Stimulated activated CD4-positive, alpha-beta T cell treated with anti-CD3 and anti-CD28 coated beads, Interleukin-4, amount 100 ng/mL, for 1 hour (primary cell): ENCODE results near the gene TMEM120A.
"Not testable (repeated sequence)": the region's sequence is repeated elsewhere in the genome, so short reads cannot be mapped to it uniquely, and the experiment has no call there.

Source experiments
- DNase-seq: peaks from one replicate; pipeline ENCODE4 v3.0.0-alpha.2; 2020

The TMEM120A gene

DNA sequence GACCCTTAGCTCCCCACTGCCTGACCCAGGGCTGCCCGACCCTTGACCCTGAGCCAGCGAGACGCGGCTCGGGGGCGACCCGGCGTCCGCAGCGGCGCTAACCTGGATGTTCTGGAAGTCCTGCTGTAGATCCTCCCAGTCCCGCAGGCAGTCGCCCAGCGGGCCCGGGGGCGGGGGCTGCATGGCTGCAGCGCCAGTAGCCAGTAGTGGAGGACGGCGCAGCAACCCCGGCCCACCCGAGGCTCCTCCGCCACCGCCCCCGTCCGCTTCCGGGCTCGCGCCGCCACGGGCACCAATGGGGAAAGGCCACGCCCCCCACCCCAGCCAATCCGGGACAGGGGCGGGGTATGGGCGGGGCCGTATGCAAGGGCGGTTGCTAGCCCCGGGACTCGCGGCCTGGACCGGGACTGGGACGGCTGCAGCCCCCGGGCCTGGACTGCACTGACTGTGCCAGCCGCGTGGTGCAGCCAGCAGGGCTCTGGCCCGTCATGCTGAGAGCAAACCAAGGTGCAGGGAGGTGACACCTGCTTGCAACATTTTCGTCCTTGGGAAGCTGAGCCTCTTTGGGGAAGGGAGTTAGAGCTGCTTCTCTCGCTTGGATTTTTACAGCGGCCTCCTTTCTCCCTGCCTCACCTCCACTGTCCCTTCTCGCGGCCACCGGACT is at the start of gene TMEM120A:
TSS of gene TMEM120A (minus strand) at position 208 of the 664 bp plus-strand sequence. CDS start at position 183, 25 bp downstream.
- DNase-seq: peak; percentile 97

DNA sequence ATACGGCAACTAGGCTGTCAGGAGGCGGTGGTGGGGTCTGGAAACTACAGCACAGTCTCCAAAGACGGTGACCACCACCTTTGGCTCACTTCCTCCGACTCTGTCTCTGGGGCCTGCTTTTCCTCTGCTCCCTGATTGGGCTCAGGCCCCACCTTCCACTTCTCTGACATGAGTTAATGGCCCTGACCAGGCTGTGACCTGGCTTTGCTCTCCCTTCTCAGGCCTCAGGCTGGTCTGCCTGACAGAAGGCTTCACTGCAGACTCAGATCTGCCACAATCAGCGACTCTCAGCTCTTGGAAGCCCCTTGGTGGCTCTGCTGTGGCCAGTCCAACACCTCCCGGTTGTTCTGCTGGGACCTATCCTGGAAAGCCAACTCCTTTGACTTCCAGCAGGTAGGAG is 45.7 kb upstream of the TMEM120A start:
- no peak for DNase-seq

- DNase-seq: no peak
Observed at GRCh38 chr7:76037310-76037709, 42.9 kb upstream of the TMEM120A start.

GRCh38 chr7:76031964-76032363 is 37.6 kb upstream of the TMEM120A start:
- no peak for DNase-seq

DNA sequence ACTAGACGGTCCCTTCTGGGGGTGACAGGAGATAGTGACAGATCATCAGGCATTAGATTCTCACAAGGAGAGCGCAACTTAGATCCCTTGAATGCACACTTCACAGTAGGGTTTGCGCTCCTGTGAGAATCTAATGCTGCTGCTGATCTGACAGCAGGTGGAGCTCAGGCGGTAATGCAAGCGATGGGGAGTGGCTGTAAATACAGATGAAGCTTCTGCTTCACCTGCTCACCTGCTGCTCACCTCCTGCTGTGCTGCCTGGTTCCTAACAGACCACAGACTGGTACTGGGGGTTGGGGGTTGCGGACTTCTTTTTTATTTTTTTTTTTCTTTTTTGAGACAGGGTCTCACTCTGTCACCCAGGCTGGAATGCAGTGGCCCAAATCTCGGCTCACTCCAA is 35.3 kb upstream of the TMEM120A start:
- not testable (repeated sequence) for DNase-seq

- DNase-seq: no peak
Observed at GRCh38 chr7:76023002-76023401, 28.6 kb upstream of the TMEM120A start.

GRCh38 chr7:76022026-76022780 is 27.8 kb upstream of the TMEM120A start:
- no peak for DNase-seq

DNA sequence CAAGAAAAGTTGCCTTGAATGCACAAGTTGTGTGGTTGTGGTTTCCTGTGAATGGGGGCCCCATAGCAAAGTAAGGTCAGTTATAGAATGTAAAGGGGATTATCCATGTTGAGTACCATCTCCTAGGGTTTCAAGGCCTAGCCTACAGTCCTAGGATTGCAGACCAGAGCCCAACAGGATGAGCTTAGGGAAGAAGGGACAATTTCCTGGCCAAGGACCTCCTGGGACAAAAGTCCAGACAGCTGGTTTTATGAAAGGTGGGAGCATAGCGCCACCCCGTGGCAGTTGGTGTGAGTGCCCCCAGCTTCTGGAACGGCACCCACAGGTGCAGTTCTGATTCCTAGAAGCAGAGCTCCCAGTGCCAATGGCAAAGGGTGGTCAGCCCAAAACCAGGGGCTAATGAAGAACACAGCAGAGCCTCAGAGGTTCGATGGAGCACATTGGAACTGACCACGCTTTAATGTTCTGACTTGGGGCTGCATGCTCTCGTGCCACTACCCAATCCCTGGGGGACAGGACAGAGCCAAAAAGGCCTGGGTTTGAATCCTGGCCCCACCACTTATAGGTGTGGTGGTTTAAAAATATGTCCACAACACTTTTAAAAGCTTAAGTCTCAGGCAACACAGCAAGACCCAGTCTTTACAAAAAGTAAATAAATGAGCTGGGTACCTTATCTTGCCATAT is 25.8 kb upstream of the TMEM120A start:
- peak; percentile 74 for DNase-seq

DNA sequence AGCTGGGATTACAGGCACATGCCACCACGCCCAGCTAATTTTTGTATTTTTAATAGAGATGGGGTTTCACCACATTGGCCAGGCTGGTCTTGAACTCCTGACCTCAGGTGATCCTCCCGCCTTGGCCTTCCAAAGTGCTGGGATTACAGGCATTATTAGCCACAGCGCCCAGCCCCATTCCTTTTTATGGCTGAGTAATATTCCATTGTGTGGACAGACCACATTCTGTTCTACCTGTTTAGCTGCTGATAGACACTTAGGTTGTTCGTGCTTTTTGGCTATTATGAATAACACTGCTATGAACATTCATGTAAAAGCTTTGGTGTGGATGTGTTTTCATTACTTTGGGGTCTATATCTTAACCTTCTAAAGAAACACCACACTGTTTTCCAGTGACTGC is 24.1 kb upstream of the TMEM120A start:
- not testable (repeated sequence) for DNase-seq

DNA sequence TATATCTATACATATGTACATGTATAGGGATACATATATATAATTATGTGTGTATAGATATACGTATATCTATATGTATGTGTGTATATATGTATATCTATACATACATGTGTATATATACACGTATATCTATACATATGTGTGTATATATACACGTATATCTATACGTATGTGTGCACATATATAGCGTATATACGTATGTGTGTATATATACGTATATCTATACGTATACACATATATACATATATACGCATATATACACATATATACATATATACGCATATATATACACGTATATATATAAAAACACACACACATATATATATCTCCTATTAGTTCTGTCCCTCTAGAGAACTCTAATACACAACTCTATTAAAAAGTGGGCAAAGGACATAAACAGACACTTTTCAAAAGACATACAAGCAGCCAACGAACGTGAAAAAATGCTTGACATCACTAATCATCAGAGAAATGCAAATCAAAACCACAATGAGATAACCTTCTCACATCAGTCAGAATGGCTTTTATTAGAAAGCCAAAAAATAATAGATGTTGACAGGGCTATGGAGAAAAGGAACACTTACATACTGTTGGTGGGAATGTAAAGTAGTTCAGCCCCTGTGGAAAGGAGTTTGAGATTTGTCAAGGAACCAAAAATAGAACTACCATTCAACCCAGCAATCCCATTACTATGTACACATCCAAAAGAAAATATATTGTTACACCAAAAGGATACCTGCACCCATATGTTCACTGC is 22.0 kb upstream of the TMEM120A start:
- no peak for DNase-seq

DNA sequence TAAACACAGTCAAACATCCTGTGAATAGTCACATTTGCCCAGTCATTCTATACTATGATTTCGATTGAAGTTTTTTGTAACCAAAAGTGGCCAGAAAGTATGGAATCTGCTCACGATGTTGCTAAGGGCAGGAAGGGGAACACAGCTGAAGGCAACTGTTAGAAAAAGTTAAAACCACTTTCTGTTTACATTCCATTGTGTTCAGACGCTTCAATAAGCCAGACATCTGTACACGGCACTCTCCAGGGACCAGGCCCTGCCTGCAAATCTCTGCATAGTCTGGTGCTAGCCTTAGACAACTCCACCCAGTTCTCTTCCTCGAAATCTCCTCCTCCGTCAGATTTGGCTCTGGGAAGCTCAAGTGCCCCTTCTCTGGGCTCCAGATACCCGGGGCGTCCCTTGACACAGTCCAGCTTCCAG is 17.1 kb upstream of the TMEM120A start:
- DNase-seq: no peak

GRCh38 chr7:76009672-76010600 is 15.5 kb upstream of the TMEM120A start:
- DNase-seq: no peak

DNA sequence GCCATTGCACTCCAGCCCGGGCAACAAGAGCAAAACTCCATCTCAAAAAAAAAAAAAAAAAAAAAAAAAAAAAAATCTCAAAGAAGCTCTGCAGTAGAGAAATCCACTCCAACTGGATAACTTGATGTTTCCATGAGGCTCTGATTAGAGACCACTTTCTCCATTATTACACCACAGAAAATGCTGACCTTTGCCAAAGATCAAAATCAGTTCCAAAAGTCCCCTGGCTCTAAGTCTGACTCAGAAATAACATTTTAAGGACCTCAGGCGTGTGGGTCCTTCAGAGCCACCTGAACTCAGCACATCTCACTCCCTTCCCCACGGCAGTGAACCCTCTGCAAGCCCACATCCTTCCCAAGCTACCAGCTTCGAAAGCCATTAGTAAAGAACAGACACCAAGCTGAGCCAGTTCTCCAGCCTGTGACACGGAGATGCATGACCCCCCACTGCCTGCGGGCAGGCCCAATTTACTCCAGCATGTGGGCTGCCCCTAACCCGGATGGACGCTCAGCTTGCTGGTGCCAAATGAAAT is 13.8 kb upstream of the TMEM120A start:
- no peak for DNase-seq

- not testable (repeated sequence) for DNase-seq
Observed at GRCh38 chr7:76005004-76005403, 10.6 kb upstream of the TMEM120A start.

- DNase-seq: no peak
Observed at GRCh38 chr7:76003351-76003750, 9.0 kb upstream of the TMEM120A start.

- DNase-seq: no peak
Observed at GRCh38 chr7:76002822-76003221, 8.4 kb upstream of the TMEM120A start.

DNA sequence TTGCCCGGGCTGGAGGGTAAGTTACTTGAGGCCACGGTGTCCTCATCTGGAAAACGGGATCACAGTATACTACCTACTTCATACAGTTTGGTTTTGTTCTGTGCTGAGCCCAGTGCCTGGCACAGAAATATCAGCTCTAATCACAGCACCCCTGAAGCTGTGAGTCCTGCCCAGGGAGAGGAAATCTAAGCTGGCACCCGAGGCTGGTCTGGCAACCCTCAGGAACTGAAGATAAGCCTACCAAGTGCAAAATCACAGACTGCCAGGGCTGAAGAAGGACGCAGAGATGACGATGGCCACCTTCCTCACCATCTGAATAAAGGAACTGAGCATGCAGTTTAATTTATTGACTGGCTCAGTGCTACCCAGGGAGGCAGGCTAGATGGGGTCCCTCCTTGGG is 7.7 kb upstream of the TMEM120A start:
- no peak for DNase-seq

GRCh38 chr7:76000566-76000965 is 6.2 kb upstream of the TMEM120A start:
- no peak for DNase-seq

DNA sequence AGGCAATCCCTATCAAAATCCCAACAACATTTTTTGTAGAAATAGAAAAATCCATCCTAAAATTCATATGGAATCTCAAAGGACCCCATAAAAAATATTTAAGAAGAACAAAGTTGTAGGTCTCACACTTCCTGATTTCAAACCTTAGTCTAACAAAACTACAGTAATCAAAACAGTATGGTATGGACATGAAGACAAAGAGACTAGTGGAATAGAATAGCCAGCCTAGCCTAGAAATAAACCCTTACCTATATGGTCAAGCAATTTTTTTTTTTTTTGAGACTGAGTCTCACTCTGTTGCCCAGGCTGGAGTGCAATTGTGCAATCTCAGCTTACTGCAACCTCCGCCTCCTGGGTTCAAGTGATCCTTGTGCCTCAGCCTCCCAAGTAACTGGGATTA is 3.6 kb upstream of the TMEM120A start:
- DNase-seq: no peak

DNA sequence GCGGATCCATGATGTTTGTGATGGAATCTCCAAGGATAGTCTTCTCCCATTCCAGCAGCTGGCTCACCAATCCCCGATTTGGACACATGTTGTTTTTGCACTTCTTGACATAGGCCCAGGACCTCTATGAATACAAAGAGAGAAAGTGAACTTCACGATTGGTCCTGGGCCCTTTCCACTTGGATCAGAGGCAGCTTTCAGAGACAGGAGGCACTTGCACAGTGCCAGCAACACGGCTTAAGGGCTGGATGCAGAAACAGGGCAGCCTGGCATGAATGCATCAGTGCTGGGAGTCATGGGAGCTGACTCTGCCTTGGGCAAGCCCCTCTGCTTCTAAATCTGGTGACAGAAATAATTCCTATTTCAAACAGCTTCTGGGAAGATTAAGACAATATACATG is 2.1 kb upstream of the TMEM120A start:
- DNase-seq: no peak

GRCh38 chr7:75995996-75996395 is 1.6 kb upstream of the TMEM120A start:
- DNase-seq: no peak

GRCh38 chr7:75995052-75995471 is 667 bp upstream of the TMEM120A start:
- DNase-seq: no peak
